Activated CD4-positive, alpha-beta T cell treated with anti-CD3 and anti-CD28 coated beads for 24 hours (primary cell): ENCODE data around the gene AGT.
"Not testable (repeated sequence)": the region's sequence is repeated elsewhere in the genome, so short reads cannot be mapped to it uniquely, and the experiment has no call there.

Experiments used
- DNase-seq, 2 donors: peaks; one replicate each; pipeline ENCODE4 v3.0.0-alpha.2; 2020; ENCODE audit warnings: low read depth in 2 of 2

AGT gene

DNA sequence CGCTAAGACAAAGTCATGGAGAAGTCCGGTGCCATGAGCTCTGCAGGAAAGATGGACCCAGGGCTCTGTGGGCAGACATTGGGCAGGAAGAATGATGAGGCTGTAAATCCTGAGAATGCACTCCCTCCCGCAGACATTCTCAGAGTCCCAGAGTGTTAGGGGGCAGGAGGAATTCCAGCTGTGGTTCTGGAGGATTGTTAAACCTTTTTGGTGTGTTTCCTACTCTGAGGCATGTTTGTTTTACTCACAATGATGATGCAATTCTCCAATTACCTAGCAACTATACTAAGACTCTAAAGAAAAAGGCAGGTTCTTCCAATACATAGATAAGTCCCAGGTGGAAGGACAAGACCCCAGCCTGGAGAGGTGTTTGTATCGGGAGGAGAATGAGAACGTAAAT is 30.5 kb upstream of the AGT start:
- DNase-seq = no peak

DNA sequence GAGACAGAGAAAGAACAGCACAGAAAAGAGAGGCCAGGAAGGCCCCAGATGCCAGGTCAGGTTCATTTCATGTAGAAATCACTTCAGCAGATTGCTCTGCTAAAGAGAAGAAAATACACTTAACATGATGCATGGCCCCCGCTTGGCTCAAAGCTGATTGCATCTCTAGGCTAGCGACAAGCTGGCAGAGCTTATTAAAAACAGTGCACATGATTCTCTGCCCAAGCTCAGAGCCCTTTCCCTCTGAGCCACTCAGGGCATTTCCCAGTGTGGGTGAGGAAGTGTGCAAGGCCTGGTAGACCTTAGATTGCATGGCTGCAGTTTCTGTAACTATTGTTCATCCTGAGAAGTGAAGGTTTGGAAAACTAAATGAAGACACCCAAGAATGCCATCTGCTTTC is 30.0 kb upstream of the AGT start:
- DNase-seq = no peak

DNA sequence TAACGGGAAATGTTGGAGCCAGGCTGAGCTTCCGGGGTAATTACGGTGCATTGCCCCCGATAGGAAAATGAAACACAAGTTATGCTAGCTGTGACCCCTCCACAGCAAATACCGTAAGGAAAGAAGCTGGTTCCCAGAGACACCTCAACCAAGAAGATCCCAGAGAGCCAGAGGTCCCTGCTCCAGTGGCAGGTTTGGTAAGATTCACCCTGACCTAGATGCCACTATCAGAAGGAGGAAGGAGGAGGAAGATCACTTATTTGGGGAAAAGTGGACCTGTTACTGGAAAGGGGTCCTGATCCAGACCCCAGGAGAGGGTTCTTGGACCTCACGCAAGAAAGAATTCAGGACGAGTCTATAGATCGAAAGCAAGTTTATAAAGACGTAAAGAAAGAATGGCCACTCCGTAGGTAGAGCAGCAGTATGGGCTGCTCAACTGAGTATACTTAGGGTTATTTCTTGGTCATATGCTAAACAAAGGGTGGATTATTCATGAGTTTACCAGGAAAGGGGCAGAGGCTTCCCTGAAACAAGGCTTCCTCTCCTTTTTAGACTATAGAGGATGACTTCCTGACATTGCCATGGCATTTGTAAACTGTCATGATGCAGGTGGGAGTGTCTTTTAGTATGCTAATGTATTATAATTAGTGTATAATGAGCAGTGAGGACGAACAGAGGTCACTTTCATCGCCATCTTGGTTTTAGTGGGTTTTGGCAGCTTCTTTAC is 25.8 kb upstream of the AGT start:
- no peak for DNase-seq

DNA sequence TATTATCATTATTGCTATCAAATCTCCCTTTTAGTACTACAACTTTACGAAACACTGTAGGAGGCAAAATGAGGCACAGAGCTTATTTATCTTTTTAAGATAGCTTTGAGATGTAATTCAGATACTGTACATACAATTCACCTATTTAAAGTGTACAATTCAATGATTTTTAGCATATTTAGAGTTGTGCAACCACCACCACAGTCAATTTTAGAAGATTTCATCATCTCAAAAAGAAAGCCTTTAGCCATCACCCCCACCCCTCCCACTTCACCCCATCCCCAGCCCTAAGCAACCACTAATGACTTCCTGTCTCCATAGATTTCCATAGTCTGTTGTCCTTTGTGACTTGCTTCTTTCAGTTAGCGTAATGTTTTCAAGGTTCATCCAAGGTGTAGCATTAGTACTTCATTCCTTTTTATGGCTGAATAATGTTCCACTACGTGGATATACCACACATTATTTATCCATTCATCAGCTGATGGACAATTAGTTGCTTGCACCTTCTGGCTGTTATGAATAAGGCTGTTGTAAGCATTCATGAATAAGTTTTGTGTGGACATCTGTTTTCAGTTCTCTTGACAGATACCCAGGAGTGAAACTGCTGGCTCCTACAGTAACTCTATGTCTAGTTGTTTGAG is 23.8 kb upstream of the AGT start:
- DNase-seq = no peak

DNA sequence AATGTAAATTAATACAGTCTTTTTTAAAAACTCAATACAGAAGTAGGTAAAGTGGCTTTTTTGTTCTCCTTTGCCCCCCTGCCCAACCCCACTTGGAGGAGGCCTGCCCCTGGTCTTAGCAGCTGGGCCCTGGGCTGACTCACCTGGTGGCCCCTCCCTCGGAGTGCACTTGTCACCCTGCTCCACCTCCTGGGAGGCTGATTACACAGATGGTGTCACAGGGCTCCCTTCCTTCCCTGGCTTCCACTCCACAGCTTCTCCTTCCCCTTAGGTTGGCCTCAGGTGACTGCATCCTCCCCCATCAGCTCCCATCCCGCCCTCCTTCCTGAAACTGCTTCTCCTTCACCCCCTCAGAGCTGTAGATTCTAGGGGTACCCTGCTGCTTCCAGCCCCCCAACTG is 21.5 kb upstream of the AGT start:
- DNase-seq = no peak

DNA sequence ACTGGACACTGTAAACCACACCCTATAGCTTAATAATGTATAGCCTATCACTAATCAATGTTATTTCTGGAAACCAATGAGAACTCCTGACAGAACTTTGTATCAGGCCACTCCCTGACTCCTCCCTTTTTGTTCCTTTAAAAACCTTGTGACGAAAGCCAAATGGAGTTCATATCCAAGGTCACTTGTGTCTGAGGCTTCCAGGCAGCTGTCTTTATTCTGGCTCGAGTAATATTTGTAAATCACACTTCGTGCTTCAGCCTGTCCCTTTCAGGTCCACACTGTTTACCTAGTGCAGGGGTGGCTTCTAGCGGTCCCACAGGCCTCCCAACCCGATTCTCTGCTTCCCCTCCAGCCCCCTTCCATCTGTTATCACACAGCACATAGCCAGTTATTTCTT is 17.1 kb upstream of the AGT start:
- DNase-seq = no peak

DNA sequence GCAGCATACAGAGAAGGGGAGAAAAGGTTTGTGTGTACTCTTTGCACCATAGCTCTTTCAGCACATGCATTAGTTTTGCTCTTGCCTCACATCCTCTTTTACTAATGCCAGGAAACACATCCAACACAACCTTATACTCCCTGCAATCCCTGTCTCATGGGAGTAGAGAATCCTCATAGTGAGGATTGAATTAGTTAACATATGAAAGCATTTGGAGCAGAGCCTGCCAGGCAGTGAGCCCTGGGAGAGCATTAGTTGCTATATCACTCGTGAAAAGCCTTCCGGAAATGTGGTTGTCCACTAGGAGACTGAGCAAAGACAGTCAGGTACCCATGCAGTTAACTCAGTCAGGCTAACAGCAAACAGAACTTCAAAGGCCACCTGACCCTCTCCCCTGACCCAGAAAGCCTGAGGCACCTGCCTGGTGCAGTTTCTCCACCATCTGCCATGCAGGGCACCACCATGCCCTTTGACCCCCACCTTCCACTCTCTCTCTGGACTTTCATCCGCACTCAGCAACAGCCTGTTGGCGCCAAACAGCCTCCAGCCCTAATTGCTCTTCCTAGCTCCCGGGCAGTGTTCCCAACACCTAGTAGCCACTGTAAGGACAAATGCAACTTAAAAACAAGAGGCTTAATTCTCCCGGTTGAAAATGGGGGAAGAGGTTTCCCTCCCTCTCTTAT is 14.9 kb upstream of the AGT start:
- no peak for DNase-seq

DNA sequence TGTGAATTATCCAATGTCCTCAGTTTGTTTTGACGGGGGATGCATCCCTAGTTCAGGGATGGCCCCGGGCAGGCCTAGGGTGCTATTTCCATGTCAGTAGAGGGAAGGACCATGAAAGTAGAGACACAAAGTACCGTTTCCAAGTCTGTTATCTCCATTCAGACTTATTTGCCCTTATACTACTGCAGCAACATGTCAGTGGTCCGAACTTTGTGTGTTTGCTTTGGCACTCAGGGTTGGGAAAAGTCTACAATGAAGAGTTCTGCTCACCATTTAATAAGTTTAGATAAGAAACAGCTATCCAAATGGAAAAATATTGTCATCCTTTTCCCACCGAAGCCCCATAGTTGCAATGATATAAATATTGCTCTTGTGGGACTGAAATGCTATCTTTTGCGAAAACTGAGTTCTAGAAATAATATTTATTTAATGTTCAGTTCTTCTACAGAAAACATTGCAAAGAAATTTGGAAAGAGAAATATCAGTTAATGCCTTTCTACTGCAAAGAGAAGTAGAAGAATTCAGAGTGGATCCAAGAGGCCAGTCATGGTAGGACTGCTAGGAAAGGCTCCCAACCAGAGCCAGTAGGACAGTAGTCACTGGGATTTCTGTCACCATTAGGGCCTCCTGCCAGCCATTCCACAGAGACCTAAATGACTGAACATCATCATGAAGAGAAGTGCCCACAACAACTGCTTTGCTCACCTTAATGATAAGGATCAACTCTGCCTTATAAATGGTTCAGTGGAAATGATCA is 11.5 kb upstream of the AGT start:
- no peak for DNase-seq

DNA sequence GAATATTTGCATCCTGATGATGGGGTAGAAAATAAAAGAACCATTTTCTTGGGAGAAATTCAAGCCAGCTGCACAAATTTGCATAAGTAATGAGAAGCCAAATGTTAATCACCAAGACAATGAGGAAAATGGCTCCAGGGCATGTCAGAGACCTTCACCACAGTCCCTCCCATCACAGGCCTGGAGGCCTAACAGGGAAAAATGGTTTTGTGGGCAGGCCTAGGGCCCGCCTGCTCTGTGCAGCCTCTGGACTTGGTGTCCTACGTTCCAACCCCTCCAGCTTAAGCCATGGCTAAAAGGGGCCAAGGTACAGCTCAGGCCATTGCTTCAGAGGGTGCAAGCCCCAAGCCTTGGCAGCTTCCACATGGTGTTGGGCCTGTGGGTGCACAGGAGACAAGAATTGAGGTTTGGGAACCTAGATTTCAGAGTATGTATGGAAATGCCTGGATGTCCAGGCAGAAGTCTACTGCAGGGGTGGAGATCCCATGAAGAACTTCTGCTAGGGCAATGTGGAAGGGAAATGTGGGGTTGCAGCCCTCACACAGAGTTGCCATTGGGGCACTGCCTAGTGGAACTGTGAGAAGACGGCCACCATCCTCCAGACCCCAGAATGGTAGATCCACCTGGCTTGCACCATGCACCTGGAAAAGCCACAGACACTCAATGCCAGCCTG is 8.1 kb upstream of the AGT start:
- not testable (repeated sequence) for DNase-seq

DNA sequence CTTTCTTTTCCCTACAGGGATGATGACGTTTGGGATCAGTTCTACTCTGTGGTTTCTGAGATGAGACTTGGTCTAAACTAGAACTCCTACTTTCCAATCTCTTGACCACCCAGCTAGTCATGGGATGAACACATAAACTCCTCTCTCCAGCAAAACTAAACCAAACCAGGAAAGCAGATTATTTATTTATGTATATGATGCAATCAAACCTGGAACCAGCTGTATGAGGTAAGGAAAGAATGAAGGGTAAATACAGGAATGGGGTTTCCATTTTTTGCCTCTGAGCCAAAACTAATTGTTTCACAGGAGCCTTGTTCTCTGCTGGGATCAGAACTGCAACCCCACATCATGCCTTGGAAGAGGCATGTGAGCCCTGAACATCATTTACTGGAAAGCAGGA is 3.3 kb upstream of the AGT start:
- no peak for DNase-seq

DNA sequence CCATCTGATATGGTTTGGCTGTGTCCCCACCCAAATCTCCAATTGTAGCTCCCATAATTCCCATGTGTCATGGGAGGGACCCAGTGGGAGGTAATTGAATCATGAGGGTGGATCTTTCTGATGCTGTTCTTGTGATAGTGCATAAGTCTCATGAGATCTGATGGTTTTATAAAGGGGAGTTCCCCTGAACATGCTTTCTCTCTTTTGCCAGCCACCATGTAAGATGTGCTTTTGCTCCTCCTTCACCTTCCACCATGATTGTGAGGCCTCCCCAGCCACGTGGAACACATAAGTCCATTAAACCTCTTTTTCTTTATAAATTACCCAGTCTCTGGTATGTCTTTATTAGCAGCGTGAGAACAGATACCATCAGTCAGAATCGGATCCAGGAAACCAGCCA is 2.5 kb upstream of the AGT start:
- not testable (repeated sequence) for DNase-seq

DNA sequence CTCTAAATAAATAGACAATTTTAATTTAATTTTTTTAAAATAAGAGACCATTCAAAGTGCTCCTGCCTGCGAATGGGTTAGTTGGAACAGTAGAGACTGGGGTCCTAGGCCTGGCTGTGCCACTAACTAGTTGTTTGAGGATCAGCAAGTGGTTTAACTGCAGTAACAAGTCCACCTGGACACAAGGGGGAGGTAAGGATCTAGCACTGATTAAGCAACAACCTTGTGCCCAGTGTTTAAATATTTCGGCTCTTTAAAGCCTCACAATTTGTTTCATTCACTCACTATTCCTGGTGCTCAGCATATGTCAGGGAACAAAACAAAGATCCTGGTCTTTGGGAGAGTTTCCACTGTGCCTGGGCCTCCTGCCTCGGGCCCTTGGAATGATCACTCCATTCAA is 1.6 kb upstream of the AGT start:
- DNase-seq = no peak

DNA sequence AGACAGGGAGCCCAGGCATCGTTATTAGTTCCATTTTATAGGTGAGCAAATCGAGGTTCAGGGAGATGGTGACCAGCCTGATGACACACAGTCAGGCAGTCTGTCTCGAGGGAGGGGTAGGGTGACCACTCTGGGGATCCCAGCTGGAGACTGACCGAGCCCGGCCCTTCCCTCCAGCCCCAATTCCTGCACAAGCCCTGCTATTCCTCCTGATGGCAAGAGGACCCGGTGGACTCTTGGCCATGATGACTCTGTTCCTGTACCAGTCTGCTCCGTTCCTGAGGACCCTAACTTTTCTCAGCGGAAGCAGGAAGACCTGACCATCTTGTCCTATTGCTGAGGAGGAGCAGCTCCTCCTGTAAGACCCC is 391 bp downstream of the AGT start:
- DNase-seq = no peak

DNA sequence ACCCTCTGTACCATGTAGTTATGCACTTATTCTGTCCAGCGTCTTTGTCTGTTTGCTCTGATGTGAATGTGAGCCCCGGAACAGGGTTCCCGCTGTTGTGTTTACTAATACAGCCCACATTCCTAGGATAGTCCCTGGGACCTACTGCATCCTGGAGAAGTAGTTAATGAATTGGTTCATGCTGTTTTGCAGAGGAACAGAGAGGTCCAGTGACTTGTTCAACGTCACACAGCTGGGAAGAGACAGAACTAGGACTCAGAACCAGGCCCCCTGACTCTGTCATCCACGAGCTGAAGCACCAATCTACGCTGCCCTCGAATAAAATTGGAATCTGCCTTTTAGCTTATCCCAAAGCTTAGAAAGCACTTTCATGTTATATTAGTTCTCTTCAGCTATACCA is 784 bp downstream of the AGT start:
- DNase-seq = no peak

DNA sequence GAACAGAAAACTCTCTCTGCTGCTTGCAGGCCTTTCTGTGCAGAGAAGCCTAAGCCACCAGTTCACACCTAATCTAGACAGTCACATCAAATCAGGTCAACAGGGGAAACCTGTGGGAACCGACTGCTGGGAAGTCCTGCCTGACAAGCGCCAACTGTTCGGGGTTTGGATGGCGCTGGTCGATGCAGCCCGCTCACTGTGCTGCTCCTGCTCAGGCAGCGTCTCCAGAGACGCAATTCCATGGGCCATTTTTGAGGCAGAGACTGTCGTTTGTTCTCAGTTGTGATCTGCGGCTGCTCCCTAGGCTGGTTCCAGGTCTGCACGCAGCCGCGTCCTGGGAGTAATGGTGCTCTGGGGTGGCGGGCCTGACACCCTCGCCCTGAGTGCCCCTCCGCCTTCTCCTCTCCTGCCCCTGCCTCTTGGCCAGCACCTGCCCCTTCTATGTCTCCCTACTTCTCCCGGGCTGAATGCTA is 1.4 kb downstream of the AGT start:
- no peak for DNase-seq

DNA sequence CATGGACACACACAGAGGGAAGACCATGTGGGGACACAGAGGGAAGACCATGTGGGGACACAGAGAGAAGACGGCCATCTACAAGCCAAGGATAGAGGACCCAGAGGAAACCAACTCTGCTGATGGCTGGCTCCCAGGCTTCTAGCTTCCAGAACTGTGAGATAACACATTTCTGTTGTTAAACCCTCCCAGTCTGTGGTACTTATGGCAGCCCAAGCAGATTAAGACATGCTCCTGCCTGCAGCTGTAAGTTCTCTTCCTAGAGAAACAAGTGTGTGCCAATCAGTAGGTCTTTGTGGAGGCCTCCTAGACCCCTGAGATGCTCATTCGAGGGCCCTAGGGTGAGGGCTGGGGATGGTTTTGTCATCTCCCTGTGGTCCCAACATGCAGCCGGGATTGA is 2.7 kb downstream of the AGT start:
- DNase-seq = no peak

DNA sequence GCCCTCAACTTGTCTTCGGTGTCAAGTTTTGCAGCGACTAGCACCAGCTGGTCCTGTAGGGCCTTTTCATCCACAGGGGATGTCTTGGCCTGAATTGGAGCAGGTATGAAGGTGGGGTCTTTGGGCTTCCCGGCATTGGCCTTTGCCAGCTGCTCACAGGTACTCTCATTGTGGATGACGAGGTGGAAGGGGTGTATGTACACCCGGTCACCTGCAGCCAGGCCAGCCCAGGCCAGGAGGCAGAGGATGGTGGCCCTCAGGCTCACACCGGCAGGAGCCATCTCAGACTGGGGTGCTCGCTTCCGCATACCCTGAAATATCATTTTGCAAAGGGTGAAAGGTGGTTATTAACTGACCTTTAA is 3.4 kb downstream of the AGT start:
- DNase-seq = no peak

DNA sequence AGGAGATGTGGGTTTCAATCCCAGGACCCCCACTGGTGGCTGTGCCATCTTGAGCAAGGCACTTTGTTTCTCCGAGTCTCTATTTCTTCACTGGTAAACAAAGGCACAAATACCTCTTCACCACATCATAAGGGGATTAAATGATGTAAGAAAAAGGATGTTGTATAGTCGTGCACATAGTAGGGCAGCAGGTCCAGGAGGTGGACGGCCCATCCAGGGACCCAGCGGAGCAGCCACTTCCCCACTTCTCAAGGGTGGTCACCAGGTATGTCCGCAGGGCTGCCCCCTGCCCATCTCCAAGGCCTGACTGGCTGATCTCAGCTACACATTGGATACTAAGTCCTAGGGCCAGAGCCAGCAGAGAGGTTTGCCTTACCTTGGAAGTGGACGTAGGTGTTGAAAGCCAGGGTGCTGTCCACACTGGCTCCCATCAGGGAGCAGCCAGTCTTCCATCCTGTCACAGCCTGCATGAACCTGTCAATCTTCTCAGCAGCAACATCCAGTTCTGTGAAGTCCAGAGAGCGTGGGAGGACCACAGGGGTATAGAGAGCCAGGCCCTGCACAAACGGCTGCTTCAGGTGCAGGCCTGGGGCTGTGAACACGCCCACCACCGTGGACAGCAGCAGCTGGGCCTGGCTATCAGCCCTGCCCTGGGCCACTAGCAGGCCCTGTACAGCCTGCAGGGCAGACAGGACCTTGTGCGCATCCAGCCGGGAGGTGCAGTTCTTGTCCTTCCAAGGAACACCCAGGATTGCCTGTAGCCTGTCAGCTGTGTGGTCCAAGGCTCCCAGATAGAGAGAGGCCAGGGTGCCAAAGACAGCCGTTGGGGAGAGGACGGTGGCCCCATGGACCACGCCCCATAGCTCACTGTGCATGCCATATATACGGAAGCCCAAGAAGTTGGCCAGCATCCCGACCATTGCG is 4.0 kb downstream of the AGT start:
- DNase-seq = no peak

DNA sequence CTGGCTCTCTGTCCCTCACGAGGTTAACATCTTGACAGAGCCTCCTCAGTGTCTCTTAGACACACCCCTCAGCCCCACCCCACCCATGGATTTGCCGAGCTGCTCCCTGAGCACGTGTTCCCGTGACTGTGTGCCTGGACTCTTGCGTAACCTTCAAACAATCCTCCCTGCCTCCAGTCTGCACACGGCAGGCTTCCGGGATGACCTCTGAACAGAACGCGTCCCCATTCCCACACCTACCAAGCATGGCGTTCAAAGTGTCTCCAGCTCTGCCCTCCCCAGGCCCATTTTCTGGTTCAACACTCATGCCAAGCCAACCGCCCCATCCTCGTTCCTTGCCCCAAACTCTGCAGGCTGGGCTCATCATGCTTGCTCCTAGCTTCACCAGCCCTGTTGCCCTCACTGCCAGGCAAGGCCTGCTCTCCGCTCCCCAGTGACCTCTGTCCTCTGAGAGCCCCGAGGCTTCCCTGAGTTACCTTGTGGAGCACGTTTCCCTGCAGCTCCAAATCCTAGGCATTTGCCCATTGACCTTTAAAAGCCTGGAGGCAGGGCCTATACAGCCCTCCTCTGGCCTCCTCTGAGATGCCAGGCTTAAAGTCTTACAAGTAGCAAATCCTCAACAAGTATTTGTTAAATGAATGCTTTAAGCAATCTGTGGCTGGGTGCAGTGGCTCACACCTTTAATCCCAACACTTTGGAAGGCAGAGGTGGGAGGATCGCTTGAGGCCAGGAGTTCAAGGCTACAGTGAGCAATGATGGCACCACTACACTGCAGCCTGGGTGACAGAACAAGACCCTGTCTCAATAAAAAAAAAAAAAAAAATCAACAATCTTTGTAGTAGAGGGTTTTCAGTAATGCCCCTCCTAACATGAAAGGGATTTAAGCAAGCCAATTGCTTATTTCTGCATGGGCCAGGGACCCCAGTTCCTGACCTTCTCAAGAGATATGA is 5.0 kb downstream of the AGT start:
- no peak for DNase-seq
